HepG2 (cell line): ENCODE results near the gene SWSAP1. TPM values are rescaled to one million over a fixed set of nuclear protein-coding genes. Genes with fewer than 3 reads are reported as not detected.

ENCODE experiments used
- ATRX ChIP-seq: sonication (generic); formaldehyde crosslinking; IDR thresholded peaks from 2 replicates; pipeline ENCODE4 v1.4.0; 2020; ENCODE audit warnings: missing genetic modification reagents, borderline replicate concordance
- BORCS8-MEF2B ChIP-seq: sonication (generic); formaldehyde crosslinking; IDR thresholded peaks from 2 replicates; pipeline ENCODE4 v1.8.0; 2022; ENCODE audit warnings: mild to moderate bottlenecking, missing genetic modification reagents
- CREB1 ChIP-seq, 2 experiments: fragments of 450-650 bp in 1 of 2; IDR thresholded peaks; 2 replicates each; pipeline ENCODE4 v1.6.1; 2016 to 2017; ENCODE audit warnings: control low read depth in 1 of 2, mild to moderate bottlenecking in 1 of 2, missing compliant biosample characterization in 1 of 2, missing genetic modification characterization in 1 of 2
- DRAP1 ChIP-seq: IDR thresholded peaks from 2 replicates; pipeline ENCODE4 v1.6.1; 2016; ENCODE audit warnings: missing genetic modification reagents, missing compliant biosample characterization
- HDAC6 ChIP-seq: fragments of 200-600 bp; sonication (generic); IDR thresholded peaks from 2 replicates; pipeline ENCODE4 v1.7.0; 2017; ENCODE audit warnings: mild to moderate bottlenecking, antibody characterized with exemption, low read length, low read depth
- KDM6A ChIP-seq: IDR thresholded peaks from 2 replicates; pipeline ENCODE4 v1.6.1; 2016; ENCODE audit warnings: low read depth
- MED13 ChIP-seq: sonication (generic); formaldehyde crosslinking; IDR thresholded peaks from 2 replicates; pipeline ENCODE4 v1.5.0; 2020; ENCODE audit warnings: missing genetic modification reagents
- MZF1 ChIP-seq: sonication (generic); formaldehyde crosslinking; IDR thresholded peaks from 2 replicates; pipeline ENCODE4 v1.8.1; 2023; ENCODE audit warnings: mild to moderate bottlenecking, missing genetic modification reagents, borderline replicate concordance
- NCOA5 ChIP-seq: sonication (generic); formaldehyde crosslinking; IDR thresholded peaks from 2 replicates; pipeline ENCODE4 v1.4.0; 2020; ENCODE audit warnings: missing genetic modification reagents
- NFIB ChIP-seq: sonication (generic); formaldehyde crosslinking; IDR thresholded peaks from 2 replicates; pipeline ENCODE4 v1.9.0; 2021; ENCODE audit warnings: missing genetic modification reagents, mild to moderate bottlenecking, borderline replicate concordance
- NR3C1 ChIP-seq: sonication (generic); formaldehyde crosslinking; IDR thresholded peaks from 2 replicates; pipeline ENCODE4 v1.4.0; 2020; ENCODE audit warnings: missing genetic modification reagents
- PCBP2 ChIP-seq: fragments of 200-400 bp; formaldehyde crosslinking; optimal IDR thresholded peaks from 2 replicates; pipeline ENCODE3; 2018; ENCODE audit warnings: low read length, low read depth; ENCODE audit not compliant: poor library complexity, severe bottlenecking
- PHF21A ChIP-seq: sonication (generic); formaldehyde crosslinking; IDR thresholded peaks from 2 replicates; pipeline ENCODE4 v1.5.0; 2020; ENCODE audit warnings: mild to moderate bottlenecking, missing genetic modification reagents
- PTBP1 ChIP-seq: fragments of 200-400 bp; formaldehyde crosslinking; IDR thresholded peaks from 2 replicates; pipeline ENCODE4 v1.6.1; 2018; ENCODE audit warnings: low read length, low read depth; ENCODE audit not compliant: poor library complexity, severe bottlenecking
- SKI ChIP-seq: fragments of 450-650 bp; IDR thresholded peaks from one replicate; pipeline ENCODE4 v1.6.1; 2018; ENCODE audit warnings: mild to moderate bottlenecking; ENCODE audit not compliant: partially characterized antibody
- SNAI1 ChIP-seq: sonication (generic); formaldehyde crosslinking; IDR thresholded peaks from 2 replicates; pipeline ENCODE4 v1.5.0; 2020; ENCODE audit warnings: mild to moderate bottlenecking, missing genetic modification reagents, borderline replicate concordance
- TSC22D2 ChIP-seq: sonication (generic); formaldehyde crosslinking; IDR thresholded peaks from 2 replicates; pipeline ENCODE4 v1.5.1; 2020; ENCODE audit warnings: missing genetic modification reagents, mild to moderate bottlenecking, borderline replicate concordance
- ZNF234 ChIP-seq: sonication (generic); formaldehyde crosslinking; conservative IDR thresholded peaks from 2 replicates; pipeline ENCODE4 v1.5.1; 2020; ENCODE audit warnings: mild to moderate bottlenecking, missing genetic modification reagents
- ZNF430 ChIP-seq: sonication (generic); formaldehyde crosslinking; IDR thresholded peaks from 2 replicates; pipeline ENCODE4 v1.9.0; 2021; ENCODE audit warnings: mild to moderate bottlenecking, missing genetic modification reagents
- ZNF772 ChIP-seq: sonication (generic); formaldehyde crosslinking; IDR thresholded peaks from 2 replicates; pipeline ENCODE4 v1.5.0; 2020; ENCODE audit warnings: mild to moderate bottlenecking, missing genetic modification reagents
- ZNF781 ChIP-seq: sonication (generic); formaldehyde crosslinking; IDR thresholded peaks from 2 replicates; pipeline ENCODE4 v1.5.1; 2020; ENCODE audit warnings: borderline replicate concordance, mild to moderate bottlenecking, missing genetic modification reagents; ENCODE audit errors: not compliant biosample characterization
- polyA plus RNA-seq, 8 experiments: library from polyadenylated mRNA; depleted of rRNA in 3 of 8; stranded (reverse) in 7 of 8; unstranded in 1 of 8; fragments of >200 nt; fragmentation: Illumina TruSeq in 4 of 8; extraction: Trizol in 4 of 8; gene quantifications; 2 replicates each; pipeline versions ENCODE4 v1.2.1 to v1.2.3, GENCODE V29; 2011 to 2016; ENCODE audit warnings: low read depth in 4 of 8, missing spikeins in 1 of 8, mixed read lengths in 1 of 8; ENCODE audit not compliant: insufficient read depth in 1 of 8
- total RNA-seq, 5 experiments: library from RNA; depleted of rRNA; stranded (reverse); fragments of >200 nt; fragmentation: Illumina TruSeq; extraction: Trizol; gene quantifications; 2 replicates each; pipeline ENCODE4 v1.2.3, GENCODE V29; 2016; ENCODE audit warnings: low read depth in 1 of 5
- TF ChIP-seq, protein P1 (sequence below): sonication (generic); formaldehyde crosslinking; IDR thresholded peaks from 2 replicates; pipeline ENCODE4 v1.5.1; 2020; ENCODE audit warnings: mild to moderate bottlenecking, missing genetic modification reagents, moderate library complexity
- TF ChIP-seq, protein P2 (sequence below): IDR thresholded peaks from 2 replicates; pipeline ENCODE4 v1.6.1; 2016; ENCODE audit warnings: control low read depth

Gene SWSAP1
- total and polyA plus RNA-seq, 2 of the 13 experiments (the other 11 are each of a cell fraction or from before 2014, with no cell fraction given), result 2.7 to 3.3 TPM

GRCh38 chr19:11418549-11419506 lies 44.4 kb downstream of the SWSAP1 start, which contains the start of gene RGL3 (continued):
- TF ChIP-seq PTBP1, result no peak
- 0 out of 2 replicates have a peak, but pooled peaks have one; percentile 42 for TF ChIP-seq ZNF430 (CRISPR knock-in tag)
- TF ChIP-seq PHF21A (CRISPR knock-in tag), result peak; percentile 34; the same call in 1 of the 2 replicates
- no peak for TF ChIP-seq ZNF781
- no peak for TF ChIP-seq NCOA5 (CRISPR knock-in tag)
- no peak for TF ChIP-seq MZF1 (CRISPR knock-in tag)
- TF ChIP-seq, protein P1, sequence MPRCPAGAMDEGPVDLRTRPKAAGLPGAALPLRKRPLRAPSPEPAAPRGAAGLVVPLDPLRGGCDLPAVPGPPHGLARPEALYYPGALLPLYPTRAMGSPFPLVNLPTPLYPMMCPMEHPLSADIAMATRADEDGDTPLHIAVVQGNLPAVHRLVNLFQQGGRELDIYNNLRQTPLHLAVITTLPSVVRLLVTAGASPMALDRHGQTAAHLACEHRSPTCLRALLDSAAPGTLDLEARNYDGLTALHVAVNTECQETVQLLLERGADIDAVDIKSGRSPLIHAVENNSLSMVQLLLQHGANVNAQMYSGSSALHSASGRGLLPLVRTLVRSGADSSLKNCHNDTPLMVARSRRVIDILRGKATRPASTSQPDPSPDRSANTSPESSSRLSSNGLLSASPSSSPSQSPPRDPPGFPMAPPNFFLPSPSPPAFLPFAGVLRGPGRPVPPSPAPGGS (CRISPR knock-in tag), result peak; percentile 68; the same call in 1 of the 2 replicates
- no peak for TF ChIP-seq BORCS8-MEF2B (CRISPR knock-in tag)
- TF ChIP-seq DRAP1 (CRISPR knock-in tag), result no peak
- no peak for TF ChIP-seq SKI
- TF ChIP-seq ATRX (CRISPR knock-in tag), result no peak
- no peak for TF ChIP-seq NFIB (CRISPR knock-in tag)
- TF ChIP-seq, protein P2, sequence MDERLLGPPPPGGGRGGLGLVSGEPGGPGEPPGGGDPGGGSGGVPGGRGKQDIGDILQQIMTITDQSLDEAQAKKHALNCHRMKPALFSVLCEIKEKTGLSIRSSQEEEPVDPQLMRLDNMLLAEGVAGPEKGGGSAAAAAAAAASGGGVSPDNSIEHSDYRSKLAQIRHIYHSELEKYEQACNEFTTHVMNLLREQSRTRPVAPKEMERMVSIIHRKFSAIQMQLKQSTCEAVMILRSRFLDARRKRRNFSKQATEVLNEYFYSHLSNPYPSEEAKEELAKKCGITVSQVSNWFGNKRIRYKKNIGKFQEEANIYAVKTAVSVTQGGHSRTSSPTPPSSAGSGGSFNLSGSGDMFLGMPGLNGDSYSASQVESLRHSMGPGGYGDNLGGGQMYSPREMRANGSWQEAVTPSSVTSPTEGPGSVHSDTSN (CRISPR knock-in tag), result no peak
- no peak for TF ChIP-seq HDAC6
- TF ChIP-seq PCBP2, result no peak
- no peak for TF ChIP-seq SNAI1 (CRISPR knock-in tag)
- TF ChIP-seq TSC22D2 (CRISPR knock-in tag), result no peak
- TF ChIP-seq KDM6A (CRISPR knock-in tag), result no peak
- TF ChIP-seq NR3C1, result no peak
- TF ChIP-seq ZNF772, result no peak
- no peak for TF ChIP-seq MED13 (CRISPR knock-in tag)
- TF ChIP-seq CREB1 (IDR thresholded peaks at IDR 0.05), result no peak
- no peak for TF ChIP-seq CREB1 (CRISPR knock-in tag; IDR thresholded peaks at IDR 0.05)
- TF ChIP-seq ZNF234 (CRISPR knock-in tag), result no peak
